GM23338 (cell line): ENCODE measurements around the gene CES4A.

Experiments used
- CREB1 ChIP-seq: fragments of 250-450 bp; sonication (Bioruptor Pico); IDR thresholded peaks from 2 replicates; pipeline ENCODE4 v1.5.0; 2020; ENCODE audit warnings: low read depth, mild to moderate bottlenecking, moderate library complexity
- CTCF ChIP-seq, 2 experiments: fragments of 200-600 bp in 1 of 2; sonication (generic) in 1 of 2; conservative IDR thresholded peaks; 2 replicates each; pipeline versions ENCODE4 v1.5.1 to v1.6.1; 2016 to 2017; ENCODE audit warnings: antibody characterized with exemption in 2 of 2, low read depth in 2 of 2, mild to moderate bottlenecking in 2 of 2, moderate library complexity in 1 of 2
- ETS1 ChIP-seq: IDR thresholded peaks from 2 replicates; pipeline ENCODE4 v1.6.1; 2016; ENCODE audit warnings: antibody characterized with exemption
- EZH2 ChIP-seq: fragments of 200-600 bp; sonication (generic); IDR thresholded peaks from one replicate; pipeline ENCODE4 v1.8.0; 2017; ENCODE audit warnings: antibody characterized with exemption, mild to moderate bottlenecking, low read depth; ENCODE audit not compliant: unreplicated experiment
- EZH2phosphoT487 ChIP-seq: fragments of 200-600 bp; sonication (generic); IDR thresholded peaks from one replicate; pipeline ENCODE4 v1.8.1; 2018; ENCODE audit warnings: antibody characterized with exemption; ENCODE audit not compliant: unreplicated experiment
- JUNB ChIP-seq: IDR thresholded peaks from one replicate; pipeline ENCODE4 v1.6.1; 2016; ENCODE audit warnings: antibody characterized with exemption; ENCODE audit not compliant: unreplicated experiment
- NANOG ChIP-seq: IDR thresholded peaks from 2 replicates; pipeline ENCODE4 v1.6.1; 2016; ENCODE audit warnings: antibody characterized with exemption, borderline replicate concordance
- POLR2AphosphoS5 ChIP-seq: IDR thresholded peaks from 2 replicates; pipeline ENCODE4 v1.6.1; 2016; ENCODE audit warnings: antibody characterized with exemption, low read depth
- REST ChIP-seq: IDR thresholded peaks from one replicate; pipeline ENCODE4 v1.6.1; 2018; ENCODE audit warnings: antibody characterized with exemption; ENCODE audit not compliant: unreplicated experiment
- STAT1 ChIP-seq: IDR thresholded peaks from one replicate; pipeline ENCODE4 v1.6.1; 2016; ENCODE audit warnings: antibody characterized with exemption; ENCODE audit not compliant: unreplicated experiment
- ZNF331 ChIP-seq: fragments of 250-450 bp; sonication (Bioruptor Pico); IDR thresholded peaks from 2 replicates; pipeline ENCODE4 v1.5.0; 2020; ENCODE audit warnings: low read depth, mild to moderate bottlenecking, moderate library complexity
- ZNF462 ChIP-seq: fragments of 250-450 bp; sonication (Bioruptor Pico); IDR thresholded peaks from 2 replicates; pipeline ENCODE4 v1.5.0; 2020; ENCODE audit warnings: mild to moderate bottlenecking, moderate library complexity

GRCh38 chr16:66961914-66962313 is 26.5 kb upstream of the CES4A start:
- TF ChIP-seq CTCF (conservative IDR thresholded peaks at IDR 0.05; ENCODE audit: low read depth in 2 of 2) (no peak), EZH2 (no peak), STAT1 (no peak), CREB1 (CRISPR knock-in tag) (no peak), ETS1 (no peak), POLR2AphosphoS5 (no peak), REST (no peak), EZH2phosphoT487 (no peak), JUNB (no peak), ZNF331 (CRISPR knock-in tag) (no peak), NANOG (no peak), ZNF462 (CRISPR knock-in tag) (no peak)
